ENCODE results near the gene FAM161A.

GRCh38 chr2:61834893-61835292 is 19.0 kb downstream of the FAM161A start:
- TF ChIP-seq CTCF (IDR thresholded peaks at IDR 0.05; ENCODE audit: poor library complexity, severe bottlenecking) (no peak), SMC3 (conservative IDR thresholded peaks at IDR 0.05; ENCODE audit: poor library complexity) (no peak), RAD21 (conservative IDR thresholded peaks at IDR 0.05) (no peak), POLR2AphosphoS5 (IDR thresholded peaks at IDR 0.05) (no peak), MXI1 (conservative IDR thresholded peaks at IDR 0.05; ENCODE audit: poor library complexity, severe bottlenecking) (no peak), EZH2 (IDR thresholded peaks at IDR 0.05; ENCODE audit: borderline replicate concordance, insufficient read depth, low read length, poor library complexity, severe bottlenecking) (no peak)

All from neural cell (in vitro differentiated cells).